HepG2 (cell line): ENCODE measurements around the gene ADPRHL1. TPM values are rescaled to one million over a fixed set of nuclear protein-coding genes. Genes with fewer than 3 reads are reported as not detected.
A peak's percentile ranks its signal among the peaks of the same experiment; 100 is the strongest.

Source experiments
- KDM5B ChIP-seq: sonication (generic); formaldehyde crosslinking; IDR thresholded peaks from 2 replicates; pipeline ENCODE4 v1.4.0; 2020; ENCODE audit warnings: missing genetic modification reagents, mild to moderate bottlenecking, borderline replicate concordance
- RBFOX2 ChIP-seq: fragments of 200-400 bp; formaldehyde crosslinking; IDR thresholded peaks from 2 replicates; pipeline ENCODE4 v1.6.1; 2017; ENCODE audit warnings: low read depth, mild to moderate bottlenecking, low read length
- ZBTB20 ChIP-seq: sonication (generic); formaldehyde crosslinking; IDR thresholded peaks from 2 replicates; pipeline ENCODE4 v1.8.1; 2023; ENCODE audit warnings: missing genetic modification reagents, low read depth, mild to moderate bottlenecking, borderline replicate concordance
- ZFX ChIP-seq: sonication (generic); formaldehyde crosslinking; IDR thresholded peaks from 2 replicates; pipeline ENCODE4 v1.4.0; 2020; ENCODE audit warnings: mild to moderate bottlenecking, low read depth, missing genetic modification reagents, moderate library complexity
- ZMYM2 ChIP-seq: sonication (generic); formaldehyde crosslinking; IDR thresholded peaks from 2 replicates; pipeline ENCODE4 v1.8.0; 2022; ENCODE audit warnings: mild to moderate bottlenecking, missing genetic modification reagents
- ZMYM4 ChIP-seq: sonication (generic); formaldehyde crosslinking; IDR thresholded peaks from 2 replicates; pipeline ENCODE4 v1.8.1; 2023; ENCODE audit warnings: mild to moderate bottlenecking, missing genetic modification reagents
- ZNF205 ChIP-seq: IDR thresholded peaks from 2 replicates; pipeline ENCODE4 v1.6.1; 2018; ENCODE audit warnings: missing biosample characterization, missing genetic modification reagents
- ZNF556 ChIP-seq: sonication (generic); formaldehyde crosslinking; IDR thresholded peaks from 2 replicates; pipeline ENCODE4 v1.4.0; 2020; ENCODE audit warnings: mild to moderate bottlenecking, missing genetic modification reagents, borderline replicate concordance
- ZNF678 ChIP-seq: sonication (generic); formaldehyde crosslinking; IDR thresholded peaks from 2 replicates; pipeline ENCODE4 v1.4.0; 2020; ENCODE audit warnings: mild to moderate bottlenecking, missing genetic modification reagents
- polyA plus RNA-seq, 8 experiments: library from polyadenylated mRNA; depleted of rRNA in 3 of 8; stranded (reverse) in 7 of 8; unstranded in 1 of 8; fragments of >200 nt; fragmentation: Illumina TruSeq in 4 of 8; extraction: Trizol in 4 of 8; gene quantifications; 2 replicates each; pipeline versions ENCODE4 v1.2.1 to v1.2.3, GENCODE V29; 2011 to 2016; ENCODE audit warnings: low read depth in 4 of 8, missing spikeins in 1 of 8, mixed read lengths in 1 of 8; ENCODE audit not compliant: insufficient read depth in 1 of 8
- total RNA-seq, 5 experiments: library from RNA; depleted of rRNA; stranded (reverse); fragments of >200 nt; fragmentation: Illumina TruSeq; extraction: Trizol; gene quantifications; 2 replicates each; pipeline ENCODE4 v1.2.3, GENCODE V29; 2016; ENCODE audit warnings: low read depth in 1 of 5
- TF ChIP-seq, protein P1 (sequence below): sonication (generic); formaldehyde crosslinking; IDR thresholded peaks from 2 replicates; pipeline ENCODE4 v1.4.0; 2020; ENCODE audit warnings: missing genetic modification reagents
- TF ChIP-seq, protein P2 (sequence below): sonication (generic); formaldehyde crosslinking; IDR thresholded peaks from 2 replicates; pipeline ENCODE4 v1.4.0; 2020; ENCODE audit warnings: missing genetic modification reagents, mild to moderate bottlenecking, borderline replicate concordance
- TF ChIP-seq, protein P3 (sequence below): sonication (generic); formaldehyde crosslinking; IDR thresholded peaks from 2 replicates; pipeline ENCODE4 v1.8.0; 2022; ENCODE audit warnings: missing genetic modification reagents, mild to moderate bottlenecking, moderate library complexity, borderline replicate concordance
- TF ChIP-seq, protein P4 (sequence below): sonication (generic); formaldehyde crosslinking; IDR thresholded peaks from 2 replicates; pipeline ENCODE4 v1.8.1; 2023; ENCODE audit warnings: mild to moderate bottlenecking, missing genetic modification reagents
- TF ChIP-seq, protein P5 (sequence below): sonication (generic); formaldehyde crosslinking; IDR thresholded peaks from 2 replicates; pipeline ENCODE4 v1.8.1; 2022; ENCODE audit warnings: low read depth, mild to moderate bottlenecking, missing genetic modification reagents

ADPRHL1 gene
- total and polyA plus RNA-seq, 2 of the 13 experiments (the other 11 are each of a cell fraction or from before 2014, with no cell fraction given) = 0.34 to 0.40 TPM

DNA sequence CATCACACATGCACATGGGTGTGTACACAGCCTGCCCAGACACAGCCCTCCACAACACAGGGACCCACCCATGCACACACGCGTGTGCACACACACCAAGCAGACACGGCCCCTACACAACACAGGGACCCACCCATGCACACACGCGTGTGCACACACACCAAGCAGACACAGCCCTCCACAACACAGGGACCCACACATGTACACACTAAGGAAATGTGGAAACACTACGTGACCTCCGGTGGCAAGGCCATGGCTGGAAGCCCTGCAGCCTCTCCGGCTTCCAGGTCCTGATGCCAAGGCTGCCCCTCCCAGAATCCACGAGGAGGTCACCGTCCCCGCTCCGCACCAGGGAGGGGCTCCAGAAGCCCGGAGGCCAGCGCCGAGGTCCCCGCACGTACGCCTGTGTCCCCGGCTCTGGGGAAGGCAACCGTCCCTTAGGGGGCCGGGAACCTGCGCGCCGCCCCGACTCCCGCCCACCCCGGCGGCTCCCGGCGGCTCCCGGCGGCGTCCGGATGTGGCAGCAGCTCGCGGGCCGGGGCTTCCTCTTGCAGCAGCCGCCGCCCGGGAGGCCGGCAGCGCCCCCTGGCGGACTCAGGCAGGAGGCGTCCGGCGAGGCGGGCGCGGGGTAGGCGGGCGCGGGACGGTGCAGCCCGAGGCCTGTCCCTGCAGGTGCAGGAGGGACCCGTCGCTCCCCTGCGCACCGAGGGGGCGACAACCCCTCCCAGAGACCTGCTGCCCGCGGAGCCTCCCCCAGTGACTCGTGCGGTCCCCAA, 59.5 kb downstream of the ADPRHL1 start (continued):
- TF ChIP-seq, protein P1, sequence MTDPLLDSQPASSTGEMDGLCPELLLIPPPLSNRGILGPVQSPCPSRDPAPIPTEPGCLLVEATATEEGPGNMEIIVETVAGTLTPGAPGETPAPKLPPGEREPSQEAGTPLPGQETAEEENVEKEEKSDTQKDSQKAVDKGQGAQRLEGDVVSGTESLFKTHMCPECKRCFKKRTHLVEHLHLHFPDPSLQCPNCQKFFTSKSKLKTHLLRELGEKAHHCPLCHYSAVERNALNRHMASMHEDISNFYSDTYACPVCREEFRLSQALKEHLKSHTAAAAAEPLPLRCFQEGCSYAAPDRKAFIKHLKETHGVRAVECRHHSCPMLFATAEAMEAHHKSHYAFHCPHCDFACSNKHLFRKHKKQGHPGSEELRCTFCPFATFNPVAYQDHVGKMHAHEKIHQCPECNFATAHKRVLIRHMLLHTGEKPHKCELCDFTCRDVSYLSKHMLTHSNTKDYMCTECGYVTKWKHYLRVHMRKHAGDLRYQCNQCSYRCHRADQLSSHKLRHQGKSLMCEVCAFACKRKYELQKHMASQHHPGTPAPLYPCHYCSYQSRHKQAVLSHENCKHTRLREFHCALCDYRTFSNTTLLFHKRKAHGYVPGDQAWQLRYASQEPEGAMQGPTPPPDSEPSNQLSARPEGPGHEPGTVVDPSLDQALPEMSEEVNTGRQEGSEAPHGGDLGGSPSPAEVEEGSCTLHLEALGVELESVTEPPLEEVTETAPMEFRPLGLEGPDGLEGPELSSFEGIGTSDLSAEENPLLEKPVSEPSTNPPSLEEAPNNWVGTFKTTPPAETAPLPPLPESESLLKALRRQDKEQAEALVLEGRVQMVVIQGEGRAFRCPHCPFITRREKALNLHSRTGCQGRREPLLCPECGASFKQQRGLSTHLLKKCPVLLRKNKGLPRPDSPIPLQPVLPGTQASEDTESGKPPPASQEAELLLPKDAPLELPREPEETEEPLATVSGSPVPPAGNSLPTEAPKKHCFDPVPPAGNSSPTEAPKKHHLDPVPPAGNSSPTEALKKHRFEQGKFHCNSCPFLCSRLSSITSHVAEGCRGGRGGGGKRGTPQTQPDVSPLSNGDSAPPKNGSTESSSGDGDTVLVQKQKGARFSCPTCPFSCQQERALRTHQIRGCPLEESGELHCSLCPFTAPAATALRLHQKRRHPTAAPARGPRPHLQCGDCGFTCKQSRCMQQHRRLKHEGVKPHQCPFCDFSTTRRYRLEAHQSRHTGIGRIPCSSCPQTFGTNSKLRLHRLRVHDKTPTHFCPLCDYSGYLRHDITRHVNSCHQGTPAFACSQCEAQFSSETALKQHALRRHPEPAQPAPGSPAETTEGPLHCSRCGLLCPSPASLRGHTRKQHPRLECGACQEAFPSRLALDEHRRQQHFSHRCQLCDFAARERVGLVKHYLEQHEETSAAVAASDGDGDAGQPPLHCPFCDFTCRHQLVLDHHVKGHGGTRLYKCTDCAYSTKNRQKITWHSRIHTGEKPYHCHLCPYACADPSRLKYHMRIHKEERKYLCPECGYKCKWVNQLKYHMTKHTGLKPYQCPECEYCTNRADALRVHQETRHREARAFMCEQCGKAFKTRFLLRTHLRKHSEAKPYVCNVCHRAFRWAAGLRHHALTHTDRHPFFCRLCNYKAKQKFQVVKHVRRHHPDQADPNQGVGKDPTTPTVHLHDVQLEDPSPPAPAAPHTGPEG (CRISPR knock-in tag) = peak; percentile 96
- peak; percentile 85 for TF ChIP-seq ZFX
- no peak for TF ChIP-seq ZNF205 (CRISPR knock-in tag)
- peak; percentile 53; the same call in 1 of the 2 replicates for TF ChIP-seq ZMYM4 (CRISPR knock-in tag)
- TF ChIP-seq RBFOX2 = peak; percentile 68
- TF ChIP-seq, protein P2, sequence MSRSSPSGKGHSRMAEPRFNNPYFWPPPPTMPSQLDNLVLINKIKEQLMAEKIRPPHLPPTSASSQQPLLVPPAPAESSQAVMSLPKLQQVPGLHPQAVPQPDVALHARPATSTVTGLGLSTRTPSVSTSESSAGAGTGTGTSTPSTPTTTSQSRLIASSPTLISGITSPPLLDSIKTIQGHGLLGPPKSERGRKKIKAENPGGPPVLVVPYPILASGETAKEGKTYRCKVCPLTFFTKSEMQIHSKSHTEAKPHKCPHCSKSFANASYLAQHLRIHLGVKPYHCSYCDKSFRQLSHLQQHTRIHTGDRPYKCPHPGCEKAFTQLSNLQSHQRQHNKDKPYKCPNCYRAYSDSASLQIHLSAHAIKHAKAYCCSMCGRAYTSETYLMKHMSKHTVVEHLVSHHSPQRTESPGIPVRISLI (CRISPR knock-in tag) = peak; percentile 51; the same call in 1 of the 2 replicates
- no peak for TF ChIP-seq ZBTB20 (CRISPR knock-in tag)
- TF ChIP-seq, protein P3, sequence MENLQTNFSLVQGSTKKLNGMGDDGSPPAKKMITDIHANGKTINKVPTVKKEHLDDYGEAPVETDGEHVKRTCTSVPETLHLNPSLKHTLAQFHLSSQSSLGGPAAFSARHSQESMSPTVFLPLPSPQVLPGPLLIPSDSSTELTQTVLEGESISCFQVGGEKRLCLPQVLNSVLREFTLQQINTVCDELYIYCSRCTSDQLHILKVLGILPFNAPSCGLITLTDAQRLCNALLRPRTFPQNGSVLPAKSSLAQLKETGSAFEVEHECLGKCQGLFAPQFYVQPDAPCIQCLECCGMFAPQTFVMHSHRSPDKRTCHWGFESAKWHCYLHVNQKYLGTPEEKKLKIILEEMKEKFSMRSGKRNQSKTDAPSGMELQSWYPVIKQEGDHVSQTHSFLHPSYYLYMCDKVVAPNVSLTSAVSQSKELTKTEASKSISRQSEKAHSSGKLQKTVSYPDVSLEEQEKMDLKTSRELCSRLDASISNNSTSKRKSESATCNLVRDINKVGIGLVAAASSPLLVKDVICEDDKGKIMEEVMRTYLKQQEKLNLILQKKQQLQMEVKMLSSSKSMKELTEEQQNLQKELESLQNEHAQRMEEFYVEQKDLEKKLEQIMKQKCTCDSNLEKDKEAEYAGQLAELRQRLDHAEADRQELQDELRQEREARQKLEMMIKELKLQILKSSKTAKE = peak; percentile 54; the same call in 1 of the 2 replicates
- 0 out of 2 replicates have a peak, but pooled peaks have one; percentile 49 for TF ChIP-seq ZNF678 (CRISPR knock-in tag)
- peak; percentile 67; the same call in 1 of the 2 replicates for TF ChIP-seq KDM5B (CRISPR knock-in tag)
- TF ChIP-seq, protein P4, sequence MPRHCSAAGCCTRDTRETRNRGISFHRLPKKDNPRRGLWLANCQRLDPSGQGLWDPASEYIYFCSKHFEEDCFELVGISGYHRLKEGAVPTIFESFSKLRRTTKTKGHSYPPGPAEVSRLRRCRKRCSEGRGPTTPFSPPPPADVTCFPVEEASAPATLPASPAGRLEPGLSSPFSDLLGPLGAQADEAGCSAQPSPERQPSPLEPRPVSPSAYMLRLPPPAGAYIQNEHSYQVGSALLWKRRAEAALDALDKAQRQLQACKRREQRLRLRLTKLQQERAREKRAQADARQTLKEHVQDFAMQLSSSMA = 0 out of 2 replicates have a peak, but pooled peaks have one; percentile 23
- TF ChIP-seq, protein P5, sequence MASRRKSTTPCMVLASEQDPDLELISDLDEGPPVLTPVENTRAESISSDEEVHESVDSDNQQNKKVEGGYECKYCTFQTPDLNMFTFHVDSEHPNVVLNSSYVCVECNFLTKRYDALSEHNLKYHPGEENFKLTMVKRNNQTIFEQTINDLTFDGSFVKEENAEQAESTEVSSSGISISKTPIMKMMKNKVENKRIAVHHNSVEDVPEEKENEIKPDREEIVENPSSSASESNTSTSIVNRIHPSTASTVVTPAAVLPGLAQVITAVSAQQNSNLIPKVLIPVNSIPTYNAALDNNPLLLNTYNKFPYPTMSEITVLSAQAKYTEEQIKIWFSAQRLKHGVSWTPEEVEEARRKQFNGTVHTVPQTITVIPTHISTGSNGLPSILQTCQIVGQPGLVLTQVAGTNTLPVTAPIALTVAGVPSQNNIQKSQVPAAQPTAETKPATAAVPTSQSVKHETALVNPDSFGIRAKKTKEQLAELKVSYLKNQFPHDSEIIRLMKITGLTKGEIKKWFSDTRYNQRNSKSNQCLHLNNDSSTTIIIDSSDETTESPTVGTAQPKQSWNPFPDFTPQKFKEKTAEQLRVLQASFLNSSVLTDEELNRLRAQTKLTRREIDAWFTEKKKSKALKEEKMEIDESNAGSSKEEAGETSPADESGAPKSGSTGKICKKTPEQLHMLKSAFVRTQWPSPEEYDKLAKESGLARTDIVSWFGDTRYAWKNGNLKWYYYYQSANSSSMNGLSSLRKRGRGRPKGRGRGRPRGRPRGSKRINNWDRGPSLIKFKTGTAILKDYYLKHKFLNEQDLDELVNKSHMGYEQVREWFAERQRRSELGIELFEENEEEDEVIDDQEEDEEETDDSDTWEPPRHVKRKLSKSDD (CRISPR knock-in tag) = 0 out of 2 replicates have a peak, but pooled peaks have one; percentile 37
- peak; percentile 50; the same call in 1 of the 2 replicates for TF ChIP-seq ZNF556
- no peak for TF ChIP-seq ZMYM2
